ENCODE measurements around the gene NUFIP2.
"Not testable (repeated sequence)": the region's sequence is repeated elsewhere in the genome, so short reads cannot be mapped to it uniquely, and the experiment has no call there.

The NUFIP2 gene

DNA sequence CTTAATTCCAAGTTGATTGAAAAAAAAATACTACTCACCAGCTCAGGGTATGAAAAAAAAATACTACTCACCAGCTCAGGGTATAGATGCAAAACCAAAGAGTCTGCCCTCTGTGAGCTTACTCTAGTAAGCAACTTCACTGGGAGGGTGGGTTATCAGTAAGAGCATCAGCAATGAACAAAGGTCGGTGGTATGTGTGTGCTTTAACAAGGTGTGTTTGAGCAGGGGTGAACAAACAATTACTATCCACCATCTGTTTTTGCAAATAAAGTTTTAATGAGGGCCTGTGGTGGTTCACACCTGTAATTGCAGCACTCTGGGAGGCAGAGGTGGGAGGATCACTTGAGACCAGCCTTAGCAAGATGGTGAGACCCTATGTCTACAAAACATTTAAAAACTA, 20.0 kb downstream of the NUFIP2 start:
- no peak for DNase-seq (ENCODE audit: low spot score)
- TF ChIP-seq, protein P1, sequence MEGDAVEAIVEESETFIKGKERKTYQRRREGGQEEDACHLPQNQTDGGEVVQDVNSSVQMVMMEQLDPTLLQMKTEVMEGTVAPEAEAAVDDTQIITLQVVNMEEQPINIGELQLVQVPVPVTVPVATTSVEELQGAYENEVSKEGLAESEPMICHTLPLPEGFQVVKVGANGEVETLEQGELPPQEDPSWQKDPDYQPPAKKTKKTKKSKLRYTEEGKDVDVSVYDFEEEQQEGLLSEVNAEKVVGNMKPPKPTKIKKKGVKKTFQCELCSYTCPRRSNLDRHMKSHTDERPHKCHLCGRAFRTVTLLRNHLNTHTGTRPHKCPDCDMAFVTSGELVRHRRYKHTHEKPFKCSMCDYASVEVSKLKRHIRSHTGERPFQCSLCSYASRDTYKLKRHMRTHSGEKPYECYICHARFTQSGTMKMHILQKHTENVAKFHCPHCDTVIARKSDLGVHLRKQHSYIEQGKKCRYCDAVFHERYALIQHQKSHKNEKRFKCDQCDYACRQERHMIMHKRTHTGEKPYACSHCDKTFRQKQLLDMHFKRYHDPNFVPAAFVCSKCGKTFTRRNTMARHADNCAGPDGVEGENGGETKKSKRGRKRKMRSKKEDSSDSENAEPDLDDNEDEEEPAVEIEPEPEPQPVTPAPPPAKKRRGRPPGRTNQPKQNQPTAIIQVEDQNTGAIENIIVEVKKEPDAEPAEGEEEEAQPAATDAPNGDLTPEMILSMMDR (IDR thresholded peaks at IDR 0.05; ENCODE audit: extremely low read depth, missing control alignments) = no peak

- DNase-seq (ENCODE audit: low spot score) = not testable (repeated sequence)
Observed at GRCh38 chr17:29271980-29272379, 22.0 kb downstream of the NUFIP2 start.

GRCh38 chr17:29263916-29264315, 30.0 kb downstream of the NUFIP2 start:
- no peak for DNase-seq (ENCODE audit: low spot score)
- TF ChIP-seq, protein P1 (IDR thresholded peaks at IDR 0.05; ENCODE audit: extremely low read depth, missing control alignments) = no peak

GRCh38 chr17:29257756-29258155, 36.2 kb downstream of the NUFIP2 start:
- DNase-seq (ENCODE audit: low spot score) = no peak
- TF ChIP-seq, protein P1 (IDR thresholded peaks at IDR 0.05; ENCODE audit: extremely low read depth, missing control alignments) = no peak

DNA sequence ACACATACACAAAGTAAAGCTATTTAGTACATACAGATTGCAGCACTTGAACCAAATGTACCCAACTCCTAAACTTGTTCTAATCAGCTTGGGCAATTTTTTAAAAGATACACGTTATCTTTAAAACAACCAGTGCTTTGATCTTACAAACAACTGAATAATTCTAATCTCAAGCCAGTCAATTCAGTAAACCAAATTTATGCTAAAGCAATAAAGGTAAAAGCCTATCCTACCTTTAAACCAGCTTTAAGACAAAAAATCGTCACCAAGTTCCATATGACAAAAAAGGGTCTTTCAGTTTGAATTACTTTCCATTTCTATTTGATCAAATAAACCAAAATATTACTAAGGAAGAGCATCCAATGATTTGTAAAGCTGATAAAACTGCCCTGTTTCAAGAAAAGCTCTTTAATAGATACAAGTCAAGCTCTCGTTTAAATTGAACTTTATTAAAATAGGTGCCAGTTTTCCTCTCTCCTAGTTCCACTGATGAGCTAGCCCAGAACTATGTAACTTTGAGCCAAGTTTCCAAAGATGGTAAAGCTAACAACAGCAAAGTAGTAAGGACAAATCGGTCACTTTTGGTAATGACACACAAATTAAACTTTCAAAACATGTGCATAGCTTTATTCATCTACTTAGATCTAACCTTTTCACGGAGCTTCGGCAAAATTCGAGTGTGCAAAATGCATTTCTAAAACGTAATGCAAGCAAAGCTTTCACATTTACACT, 37.0 kb downstream of the NUFIP2 start:
- DNase-seq (ENCODE audit: low spot score) = no peak
- TF ChIP-seq, protein P1 (IDR thresholded peaks at IDR 0.05; ENCODE audit: extremely low read depth, missing control alignments) = no peak

- DNase-seq (ENCODE audit: low spot score) = no peak
Observed at GRCh38 chr17:29255926-29256522, 37.9 kb downstream of the NUFIP2 start.

GRCh38 chr17:29253037-29253436, 40.9 kb downstream of the NUFIP2 start:
- TF ChIP-seq, protein P1 (IDR thresholded peaks at IDR 0.05; ENCODE audit: extremely low read depth, missing control alignments) = no peak
- no peak for DNase-seq (ENCODE audit: low spot score)

More at GRCh38 chr17:29255926-29256522, 37.9 kb downstream of the NUFIP2 start:
- TF ChIP-seq, protein P1 (IDR thresholded peaks at IDR 0.05; ENCODE audit: extremely low read depth, missing control alignments) = no peak

Measured in GM20000 (cell line).